HepG2 (cell line): ENCODE results near the gene GCLC. TPM values are rescaled to one million over a fixed set of nuclear protein-coding genes. Genes with fewer than 3 reads are reported as not detected.

ENCODE experiments used
- ATAC-seq: fragments of 200-7000 bp; cut with Tn5 transposase; 3 replicates; pipeline ENCODE4 v1.9.1; 2020; ENCODE audit warnings: mild to moderate bottlenecking, moderate library complexity
- BruUV-seq: library from RNA; stranded (reverse); fragments of 400-500 nt; replicated peaks from 2 replicates; lab custom pipeline; 2021; lab: Mats Ljungman, UMichigan
- CTCF ChIA-PET: fragments of 300-600 bp; formaldehyde crosslinking; extraction: SDS; loops from one replicate; lab custom pipeline; 2021; ENCODE audit warnings: low total read pairs, inconsistent platforms, low intra/inter-chr PET ratio; lab: Yijun Ruan, JAX
- POLR2A ChIA-PET: fragments of 350-600 bp; sonication (Branson Sonifier 250); formaldehyde crosslinking; loops from one replicate; lab custom pipeline; 2020; ENCODE audit warnings: antibody characterized with exemption, inconsistent platforms; lab: Yijun Ruan, JAX
- DNase-seq: peaks from one replicate; pipeline ENCODE4 v3.0.0-alpha.2; 2015; ENCODE audit warnings: low spot score
- FAIRE-seq: peaks from 3 replicates; lab custom pipeline; 2011; peaks lifted over from hg19 to GRCh38; lab: Jason Lieb, UNC
- H2AFZ ChIP-seq: one replicate; pipeline ENCODE4 v1.6.1; 2011; ENCODE audit warnings: low read length, inconsistent platforms
- H3K27ac ChIP-seq: fragments of 300-600 bp; 3 replicates; pipeline ENCODE4 v1.8.0; 2011; ENCODE audit warnings: mixed run types, mild to moderate bottlenecking, mixed read lengths, low read length, inconsistent platforms; ENCODE audit not compliant: insufficient read depth; ENCODE audit errors: extremely low read length
- H3K27me3 ChIP-seq, 2 experiments: fragments of 200-600 bp in 1 of 2; 2 replicates in 1 of 2; 3 replicates in 1 of 2; pipeline versions ENCODE4 v1.6.0 to v1.8.0; 2011; ENCODE audit warnings: low read length in 2 of 2, mild to moderate bottlenecking in 2 of 2, moderate library complexity in 2 of 2, inconsistent platforms in 1 of 2; ENCODE audit not compliant: insufficient read depth in 2 of 2, control insufficient read depth in 1 of 2
- H3K36me3 ChIP-seq, 2 experiments: fragments of 200-600 bp in 1 of 2; replicated peaks in 1 of 2; 2 replicates in 1 of 2; 3 replicates in 1 of 2; pipeline versions ENCODE4 v1.5.1 to v1.8.0; 2011; ENCODE audit warnings: low read length in 2 of 2, inconsistent platforms in 1 of 2; ENCODE audit not compliant: insufficient read depth in 2 of 2, control insufficient read depth in 1 of 2
- H3K4me1 ChIP-seq: 2 replicates; pipeline ENCODE4 v1.5.1; 2012; ENCODE audit warnings: low read length, inconsistent platforms; ENCODE audit not compliant: insufficient read depth
- H3K4me2 ChIP-seq: 2 replicates; pipeline ENCODE4 v1.6.0; 2011; ENCODE audit warnings: low read depth, low read length, inconsistent platforms
- H3K4me3 ChIP-seq, 3 experiments: fragments of 200-600 bp in 1 of 3; sonication (generic), shearing (Covaris generic) in 1 of 3; replicated peaks in 1 of 3; 2 replicates each; pipeline ENCODE4 v1.5.1; 2011 to 2016; ENCODE audit warnings: low read length in 3 of 3, inconsistent platforms in 2 of 3, low read depth in 2 of 3, mild to moderate bottlenecking in 2 of 3, control low read depth in 1 of 3, mixed read lengths in 1 of 3; ENCODE audit not compliant: insufficient read depth in 1 of 3
- H3K79me2 ChIP-seq: one replicate; pipeline ENCODE4 v1.6.1; 2011; ENCODE audit warnings: low read length, inconsistent platforms; ENCODE audit not compliant: insufficient read depth
- H3K9ac ChIP-seq: 2 replicates; pipeline ENCODE4 v1.6.0; 2011; ENCODE audit warnings: mild to moderate bottlenecking, low read depth, low read length, inconsistent platforms; ENCODE audit not compliant: insufficient read depth
- H3K9me3 ChIP-seq: 2 replicates; pipeline ENCODE4 v1.5.1; 2012; ENCODE audit warnings: mild to moderate bottlenecking, low read length
- H4K20me1 ChIP-seq: 2 replicates; pipeline ENCODE4 v1.6.0; 2011; ENCODE audit warnings: inconsistent platforms, mild to moderate bottlenecking, low read length, moderate library complexity; ENCODE audit not compliant: insufficient read depth
- AGO2 ChIP-seq: fragments of 200-400 bp; formaldehyde crosslinking; optimal IDR thresholded peaks from 2 replicates; pipeline ENCODE3; 2017; ENCODE audit warnings: mild to moderate bottlenecking, low read depth, low read length, moderate library complexity
- ISL2 ChIP-seq: sonication (generic); formaldehyde crosslinking; IDR thresholded peaks from 2 replicates; pipeline ENCODE4 v1.5.0; 2020; ENCODE audit warnings: missing genetic modification reagents
- MAFF ChIP-seq: IDR thresholded peaks from 2 replicates; pipeline ENCODE4 v1.6.1; 2011; ENCODE audit warnings: low read depth, low read length, improper control_type of control experiment
- POLR2G ChIP-seq: fragments of 200-400 bp; formaldehyde crosslinking; IDR thresholded peaks from 2 replicates; pipeline ENCODE4 v1.6.1; 2018; ENCODE audit warnings: mild to moderate bottlenecking, low read depth, low read length, moderate library complexity
- RBM22 ChIP-seq: fragments of 200-400 bp; formaldehyde crosslinking; optimal IDR thresholded peaks from 2 replicates; pipeline ENCODE3; 2017; ENCODE audit warnings: mild to moderate bottlenecking, low read length, moderate library complexity
- YEATS2 ChIP-seq: sonication (generic); formaldehyde crosslinking; IDR thresholded peaks from 2 replicates; pipeline ENCODE4 v1.4.0; 2020; ENCODE audit warnings: missing genetic modification reagents, borderline replicate concordance
- ZNF496 ChIP-seq: sonication (generic); formaldehyde crosslinking; IDR thresholded peaks from 2 replicates; pipeline ENCODE4 v1.8.1; 2023; ENCODE audit warnings: mild to moderate bottlenecking, moderate library complexity, missing genetic modification reagents; ENCODE audit not compliant: insufficient replicate concordance
- ZNF543 ChIP-seq: sonication (generic); formaldehyde crosslinking; IDR thresholded peaks from 2 replicates; pipeline ENCODE4 v1.4.0; 2020; ENCODE audit warnings: mild to moderate bottlenecking, missing genetic modification reagents
- ZNF605 ChIP-seq: sonication (generic); formaldehyde crosslinking; IDR thresholded peaks from 2 replicates; pipeline ENCODE4 v1.8.0; 2022; ENCODE audit warnings: mild to moderate bottlenecking, missing genetic modification reagents
- WGBS: methylation state at CpG from one replicate; pipeline ENCODE4 v1.1.6; 2017; ENCODE audit warnings: low lambda C conversion rate; 5-methylcytosine and 5-hydroxymethylcytosine counted together
- in situ Hi-C: cut with HindIII; loops from 2 replicates; pipeline ENCODE4 v1.10.0; 2017; ENCODE audit warnings: low pct_unique_long_range_greater_than_20kb; ENCODE audit not compliant: extremely low pct_ligation_motif_present
- intact Hi-C: fragments of 100-400 bp; cut with micrococcal nuclease; formaldehyde crosslinking; loops from one replicate; pipeline ENCODE4 v1.10.0; 2022; ENCODE audit not compliant: unreplicated experiment
- polyA plus RNA-seq, 8 experiments: library from polyadenylated mRNA; depleted of rRNA in 3 of 8; stranded (reverse) in 7 of 8; unstranded in 1 of 8; fragments of >200 nt; fragmentation: Illumina TruSeq in 4 of 8; extraction: Trizol in 4 of 8; gene quantifications; 2 replicates each; pipeline versions ENCODE4 v1.2.1 to v1.2.3, GENCODE V29; 2011 to 2016; ENCODE audit warnings: low read depth in 4 of 8, missing spikeins in 1 of 8, mixed read lengths in 1 of 8; ENCODE audit not compliant: insufficient read depth in 1 of 8
- total RNA-seq, 5 experiments: library from RNA; depleted of rRNA; stranded (reverse); fragments of >200 nt; fragmentation: Illumina TruSeq; extraction: Trizol; gene quantifications; 2 replicates each; pipeline ENCODE4 v1.2.3, GENCODE V29; 2016; ENCODE audit warnings: low read depth in 1 of 5

Gene GCLC
- total and polyA plus RNA-seq, 2 of the 13 experiments (the other 11 are each of a cell fraction or from before 2014, with no cell fraction given) = 35.3 to 84.6 TPM

- Histone ChIP-seq H3K27me3 (no peaks in the 10 kb centered on the region), H2AFZ (no peak overlapping the region), H3K4me2 (no peak overlapping the region), H3K4me1 (peaks cover 23% of the 10 kb centered on the region), H4K20me1 (peaks cover 16% of the 10 kb centered on the region), H3K36me3 (peaks cover 2 to 9% of the 10 kb centered on the region in 2 experiments; a peak in 3 of 5 replicates), H3K4me3 (no peak overlapping the region), H3K27ac (no peak overlapping the region), H3K79me2 (peaks cover 99% of the 10 kb centered on the region), H3K9me3 (no peaks in the 10 kb centered on the region), H3K9ac (no peak overlapping the region)
- TF ChIP-seq YEATS2 (CRISPR knock-in tag) (no peak), RBM22 (peak; percentile 34), ZNF496 (CRISPR knock-in tag) (no peak), ZNF605 (CRISPR knock-in tag) (no peak), ISL2 (CRISPR knock-in tag) (no peak), MAFF (no peak), AGO2 (no peak)
- POLR2A ChIA-PET = interaction anchor here (2.2 kb wide), 1 partner anchor 12 kb away, joined by 5 read pairs; the partner anchor contains the start of gene GCLC
- no TSS peak for BruUV-seq
- WGBS = 100% methylated on average over 1 of the region's 1 CpG
- ATAC-seq = no peak
- FAIRE-seq = no peak
- in situ Hi-C loops (no loop called here), intact Hi-C loops (no loop called here)
- DNase-seq = no peak
- CTCF ChIA-PET = no interaction called here
These were observed 12.0 kb downstream of the GCLC start for GRCh38 chr6:53532942-53533341.

GRCh38 chr6:53532061-53532797, 12.7 kb downstream of the GCLC start:
- no peaks in the 10 kb centered on the region for H3K9me3 ChIP-seq
- DNase-seq = no peak
- no TSS peak for BruUV-seq
- peak; percentile 16; the same call in 1 of the 3 replicates for ATAC-seq
- CTCF ChIA-PET = no interaction called here
- in situ Hi-C loops = no loop called here
- TF ChIP-seq ZNF543 (no peak), POLR2G (0 out of 2 replicates have a peak, but pooled peaks have one; percentile 19)
- intact Hi-C loops = no loop called here
- H4K20me1 ChIP-seq = peaks cover 22% of the 10 kb centered on the region
- no peak overlapping the region for H3K4me2 ChIP-seq
- H3K27ac ChIP-seq = peak overlapping the region; percentile 11
- no peak overlapping the region for H2AFZ ChIP-seq
- 92% methylated on average over 8 of the region's 8 CpGs for WGBS
- POLR2A ChIA-PET = interaction anchor here (2.2 kb wide), 1 partner anchor 12 kb away, joined by 5 read pairs; the partner anchor contains the start of gene GCLC
- no peak for FAIRE-seq
- no peak overlapping the region for H3K4me3 ChIP-seq
- peaks cover 2 to 9% of the 10 kb centered on the region in 2 experiments; a peak in 3 of 5 replicates for H3K36me3 ChIP-seq
- peaks cover 100% of the 10 kb centered on the region for H3K79me2 ChIP-seq
- H3K27me3 ChIP-seq = no peaks in the 10 kb centered on the region
- no peak overlapping the region for H3K9ac ChIP-seq
- peaks cover 28% of the 10 kb centered on the region for H3K4me1 ChIP-seq
